Measurements from ENCODE around the gene RMI2. TPM values are rescaled to one million over a fixed set of nuclear protein-coding genes. Genes with fewer than 3 reads are reported as not detected.
A peak's percentile ranks its signal among the peaks of the same experiment; 100 is the strongest.

RMI2 gene
- total and polyA plus RNA-seq, 9 donors: 5.7 to 12.5 (median 9.2) TPM

- H3K4me3 ChIP-seq (ENCODE audit: low read length): no peak overlapping the region
- 39% methylated on average over 9 of the region's 12 CpGs for WGBS (ENCODE audit: insufficient coverage)
- DNase-seq: no peak
- H3K27ac ChIP-seq (ENCODE audit: low read length): no peak overlapping the region
- no peaks in the 10 kb centered on the region for H3K9me3 ChIP-seq (replicated peaks; ENCODE audit: control insufficient read depth, low read depth, low read length)
- peaks cover 23% of the 10 kb centered on the region for H3K4me1 ChIP-seq (ENCODE audit: control insufficient read depth, insufficient read depth, low read length)
- peaks cover 2% of the 10 kb centered on the region for H3K27me3 ChIP-seq (ENCODE audit: control insufficient read depth, insufficient read depth, low read length)
- H3K36me3 ChIP-seq (ENCODE audit: control insufficient read depth, insufficient read depth, low read length): no peaks in the 10 kb centered on the region
These were observed 46.3 kb downstream of the RMI2 start for GRCh38 chr16:11391576-11391975.

GRCh38 chr16:11392041-11392581 is 46.9 kb downstream of the RMI2 start:
- no peak for DNase-seq
- Histone ChIP-seq H3K4me1 (ENCODE audit: control insufficient read depth, insufficient read depth, low read length) (peaks cover 27% of the 10 kb centered on the region), H3K4me3 (ENCODE audit: low read length) (no peak overlapping the region), H3K9me3 (replicated peaks; ENCODE audit: control insufficient read depth, low read depth, low read length) (no peaks in the 10 kb centered on the region), H3K27ac (ENCODE audit: low read length) (no peak overlapping the region), H3K27me3 (ENCODE audit: control insufficient read depth, insufficient read depth, low read length) (peaks cover 2% of the 10 kb centered on the region), H3K36me3 (ENCODE audit: control insufficient read depth, insufficient read depth, low read length) (no peaks in the 10 kb centered on the region)
- 76% methylated on average over 15 of the region's 19 CpGs for WGBS (ENCODE audit: insufficient coverage)

DNA sequence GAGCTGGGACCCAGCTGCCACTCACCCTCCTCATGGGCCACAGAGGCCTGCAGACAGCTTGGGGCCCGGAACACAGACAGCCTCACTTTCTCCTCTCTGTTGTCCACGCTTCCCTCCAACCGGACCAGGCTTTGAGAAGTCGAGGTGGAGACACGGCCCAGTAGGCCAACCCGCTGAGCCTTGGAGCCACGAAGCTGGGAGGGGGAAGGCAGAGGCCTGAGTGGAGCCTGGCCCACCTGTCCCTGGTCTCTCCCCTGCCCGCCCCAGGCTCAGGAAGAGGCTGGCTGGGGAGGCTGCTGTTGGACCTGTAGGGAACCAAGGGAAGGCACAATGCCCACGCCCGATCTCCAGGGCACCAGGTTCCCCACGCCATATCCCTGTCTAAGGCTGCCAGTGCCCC is 48.1 kb downstream of the RMI2 start:
- Histone ChIP-seq H3K36me3 (ENCODE audit: control insufficient read depth, insufficient read depth, low read length) (no peaks in the 10 kb centered on the region), H3K4me3 (ENCODE audit: low read length) (no peak overlapping the region), H3K9me3 (replicated peaks; ENCODE audit: control insufficient read depth, low read depth, low read length) (no peaks in the 10 kb centered on the region), H3K27ac (ENCODE audit: low read length) (no peak overlapping the region), H3K27me3 (ENCODE audit: control insufficient read depth, insufficient read depth, low read length) (peaks cover 2% of the 10 kb centered on the region), H3K4me1 (ENCODE audit: control insufficient read depth, insufficient read depth, low read length) (peaks cover 25% of the 10 kb centered on the region)
- 73% methylated on average over 7 of the region's 11 CpGs for WGBS (ENCODE audit: insufficient coverage)
- DNase-seq: no peak

- Histone ChIP-seq H3K36me3 (ENCODE audit: control insufficient read depth, insufficient read depth, low read length) (no peaks in the 10 kb centered on the region), H3K9me3 (replicated peaks; ENCODE audit: control insufficient read depth, low read depth, low read length) (no peaks in the 10 kb centered on the region), H3K4me1 (ENCODE audit: control insufficient read depth, insufficient read depth, low read length) (peaks cover 25% of the 10 kb centered on the region), H3K27ac (ENCODE audit: low read length) (no peak overlapping the region), H3K4me3 (ENCODE audit: low read length) (no peak overlapping the region), H3K27me3 (ENCODE audit: control insufficient read depth, insufficient read depth, low read length) (peaks cover 2% of the 10 kb centered on the region)
- no peak for DNase-seq
- 80% methylated on average over 8 of the region's 10 CpGs for WGBS (ENCODE audit: insufficient coverage)
These were observed 48.8 kb downstream of the RMI2 start for GRCh38 chr16:11393861-11394592.

GRCh38 chr16:11394593-11394960 is 49.3 kb downstream of the RMI2 start:
- Histone ChIP-seq H3K4me1 (ENCODE audit: control insufficient read depth, insufficient read depth, low read length) (peaks cover 25% of the 10 kb centered on the region), H3K4me3 (ENCODE audit: low read length) (no peak overlapping the region), H3K9me3 (replicated peaks; ENCODE audit: control insufficient read depth, low read depth, low read length) (no peaks in the 10 kb centered on the region), H3K27me3 (ENCODE audit: control insufficient read depth, insufficient read depth, low read length) (peaks cover 2% of the 10 kb centered on the region), H3K27ac (ENCODE audit: low read length) (no peak overlapping the region), H3K36me3 (ENCODE audit: control insufficient read depth, insufficient read depth, low read length) (no peaks in the 10 kb centered on the region)
- WGBS (ENCODE audit: insufficient coverage): 55% methylated on average over 2 of the region's 3 CpGs
- DNase-seq: no peak

- Histone ChIP-seq H3K4me3 (ENCODE audit: low read length) (no peak overlapping the region), H3K9me3 (replicated peaks; ENCODE audit: control insufficient read depth, low read depth, low read length) (no peaks in the 10 kb centered on the region), H3K27me3 (ENCODE audit: control insufficient read depth, insufficient read depth, low read length) (peaks cover 2% of the 10 kb centered on the region), H3K27ac (ENCODE audit: low read length) (no peak overlapping the region), H3K36me3 (ENCODE audit: control insufficient read depth, insufficient read depth, low read length) (no peaks in the 10 kb centered on the region), H3K4me1 (ENCODE audit: control insufficient read depth, insufficient read depth, low read length) (peaks cover 25% of the 10 kb centered on the region)
- DNase-seq: no peak
- 55% methylated on average over 7 of the region's 22 CpGs for WGBS (ENCODE audit: insufficient coverage)
These were observed 50.0 kb downstream of the RMI2 start for GRCh38 chr16:11395008-11395948.

DNA sequence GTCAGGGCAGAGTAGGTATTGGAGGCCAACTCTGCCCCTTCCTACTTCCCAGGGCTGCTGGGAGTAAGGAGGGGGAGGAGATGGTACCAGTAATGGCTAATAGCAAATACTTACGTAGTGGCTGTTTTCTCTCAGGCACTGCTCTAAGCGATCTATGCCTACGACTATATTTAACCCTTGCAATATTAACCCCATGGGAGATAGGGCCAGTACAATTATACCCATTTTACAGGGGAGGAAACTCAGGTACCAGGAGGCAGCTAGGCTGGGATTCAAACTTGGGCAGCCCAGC is 50.6 kb downstream of the RMI2 start:
- WGBS (ENCODE audit: insufficient coverage): no CpG with 5 or more reads among the region's 3 CpGs

GRCh38 chr16:11396241-11397048 is 51.2 kb downstream of the RMI2 start:
- 31% methylated on average over 23 of the region's 24 CpGs for WGBS (ENCODE audit: insufficient coverage)
- peak; percentile 75 for DNase-seq
- peaks cover 18% of the 10 kb centered on the region for H3K4me1 ChIP-seq (ENCODE audit: control insufficient read depth, insufficient read depth, low read length)
- no peaks in the 10 kb centered on the region for H3K9me3 ChIP-seq (replicated peaks; ENCODE audit: control insufficient read depth, low read depth, low read length)
- H3K27ac ChIP-seq (ENCODE audit: low read length): peak overlapping the region; percentile 38
- H3K27me3 ChIP-seq (ENCODE audit: control insufficient read depth, insufficient read depth, low read length): peaks cover 2% of the 10 kb centered on the region
- H3K4me3 ChIP-seq (ENCODE audit: low read length): no peak overlapping the region
- no peaks in the 10 kb centered on the region for H3K36me3 ChIP-seq (ENCODE audit: control insufficient read depth, insufficient read depth, low read length)

More for the DNA sequence above, 50.6 kb downstream of the RMI2 start:
- peaks cover 24% of the 10 kb centered on the region for H3K4me1 ChIP-seq (ENCODE audit: control insufficient read depth, insufficient read depth, low read length)
- H3K36me3 ChIP-seq (ENCODE audit: control insufficient read depth, insufficient read depth, low read length): no peaks in the 10 kb centered on the region
- H3K4me3 ChIP-seq (ENCODE audit: low read length): no peak overlapping the region
- H3K9me3 ChIP-seq (replicated peaks; ENCODE audit: control insufficient read depth, low read depth, low read length): no peaks in the 10 kb centered on the region
- no peak for DNase-seq
- H3K27me3 ChIP-seq (ENCODE audit: control insufficient read depth, insufficient read depth, low read length): peaks cover 2% of the 10 kb centered on the region
- no peak overlapping the region for H3K27ac ChIP-seq (ENCODE audit: low read length)

GRCh38 chr16:11398136-11398535 is 52.9 kb downstream of the RMI2 start:
- H3K27me3 ChIP-seq (ENCODE audit: control insufficient read depth, insufficient read depth, low read length): peaks cover 2% of the 10 kb centered on the region
- H3K4me3 ChIP-seq (ENCODE audit: low read length): no peak overlapping the region
- H3K27ac ChIP-seq (ENCODE audit: low read length): no peak overlapping the region
- WGBS (ENCODE audit: insufficient coverage): 90% methylated on average over 10 of the region's 10 CpGs
- H3K4me1 ChIP-seq (ENCODE audit: control insufficient read depth, insufficient read depth, low read length): peaks cover 10% of the 10 kb centered on the region
- DNase-seq: no peak
- no peaks in the 10 kb centered on the region for H3K36me3 ChIP-seq (ENCODE audit: control insufficient read depth, insufficient read depth, low read length)
- H3K9me3 ChIP-seq (replicated peaks; ENCODE audit: control insufficient read depth, low read depth, low read length): no peaks in the 10 kb centered on the region
